ENCODE measurements around the gene TTLL5.
A peak's percentile ranks its signal among the peaks of the same experiment; 100 is the strongest.

TTLL5 gene, protein sequence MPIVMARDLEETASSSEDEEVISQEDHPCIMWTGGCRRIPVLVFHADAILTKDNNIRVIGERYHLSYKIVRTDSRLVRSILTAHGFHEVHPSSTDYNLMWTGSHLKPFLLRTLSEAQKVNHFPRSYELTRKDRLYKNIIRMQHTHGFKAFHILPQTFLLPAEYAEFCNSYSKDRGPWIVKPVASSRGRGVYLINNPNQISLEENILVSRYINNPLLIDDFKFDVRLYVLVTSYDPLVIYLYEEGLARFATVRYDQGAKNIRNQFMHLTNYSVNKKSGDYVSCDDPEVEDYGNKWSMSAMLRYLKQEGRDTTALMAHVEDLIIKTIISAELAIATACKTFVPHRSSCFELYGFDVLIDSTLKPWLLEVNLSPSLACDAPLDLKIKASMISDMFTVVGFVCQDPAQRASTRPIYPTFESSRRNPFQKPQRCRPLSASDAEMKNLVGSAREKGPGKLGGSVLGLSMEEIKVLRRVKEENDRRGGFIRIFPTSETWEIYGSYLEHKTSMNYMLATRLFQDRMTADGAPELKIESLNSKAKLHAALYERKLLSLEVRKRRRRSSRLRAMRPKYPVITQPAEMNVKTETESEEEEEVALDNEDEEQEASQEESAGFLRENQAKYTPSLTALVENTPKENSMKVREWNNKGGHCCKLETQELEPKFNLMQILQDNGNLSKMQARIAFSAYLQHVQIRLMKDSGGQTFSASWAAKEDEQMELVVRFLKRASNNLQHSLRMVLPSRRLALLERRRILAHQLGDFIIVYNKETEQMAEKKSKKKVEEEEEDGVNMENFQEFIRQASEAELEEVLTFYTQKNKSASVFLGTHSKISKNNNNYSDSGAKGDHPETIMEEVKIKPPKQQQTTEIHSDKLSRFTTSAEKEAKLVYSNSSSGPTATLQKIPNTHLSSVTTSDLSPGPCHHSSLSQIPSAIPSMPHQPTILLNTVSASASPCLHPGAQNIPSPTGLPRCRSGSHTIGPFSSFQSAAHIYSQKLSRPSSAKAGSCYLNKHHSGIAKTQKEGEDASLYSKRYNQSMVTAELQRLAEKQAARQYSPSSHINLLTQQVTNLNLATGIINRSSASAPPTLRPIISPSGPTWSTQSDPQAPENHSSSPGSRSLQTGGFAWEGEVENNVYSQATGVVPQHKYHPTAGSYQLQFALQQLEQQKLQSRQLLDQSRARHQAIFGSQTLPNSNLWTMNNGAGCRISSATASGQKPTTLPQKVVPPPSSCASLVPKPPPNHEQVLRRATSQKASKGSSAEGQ (N-terminal part only)

DNA sequence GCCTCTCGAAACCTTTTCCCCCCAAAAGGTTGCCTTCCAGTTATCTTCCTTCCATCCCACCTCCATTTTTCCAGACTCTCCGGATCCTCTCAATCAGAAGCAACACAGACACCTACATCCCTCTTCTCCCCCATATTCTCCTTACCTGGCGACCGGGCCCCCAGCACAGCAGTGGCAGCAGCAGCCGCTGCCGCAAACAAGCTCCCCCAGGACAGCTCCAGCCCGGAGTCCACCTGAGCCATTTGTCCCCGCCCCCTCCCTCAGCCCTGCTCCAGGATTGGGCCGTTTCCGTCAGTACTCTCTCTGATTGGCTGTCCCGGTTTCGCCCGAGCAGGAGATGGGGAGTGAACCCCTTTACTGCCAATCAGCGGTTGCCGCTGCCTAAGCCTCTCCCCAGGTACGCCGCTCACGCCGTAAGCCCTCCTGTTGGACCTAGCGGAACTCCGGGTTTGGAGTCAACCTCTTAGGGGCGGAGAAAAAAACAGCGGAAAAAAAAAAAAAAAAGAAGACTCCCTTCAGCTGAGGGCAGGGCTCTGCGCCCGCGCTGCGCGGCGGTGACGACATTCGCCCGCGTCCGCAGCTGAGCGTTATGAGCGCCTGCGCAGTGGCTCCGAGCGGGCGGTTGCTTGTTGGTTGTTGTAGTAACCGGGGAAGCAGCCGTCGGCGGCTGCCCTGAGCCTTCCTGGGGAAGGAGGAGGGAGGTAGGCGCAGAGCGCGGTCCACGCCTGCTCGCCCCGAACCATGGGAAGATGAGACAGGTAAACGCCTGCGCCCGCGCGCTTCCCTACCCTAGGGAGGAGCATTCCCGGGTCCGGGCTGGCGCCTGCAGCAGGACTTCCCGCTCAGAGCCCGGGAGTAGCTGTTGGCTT lies at the start of gene TTLL5, which contains the start of gene ERG28:
TSS of gene TTLL5 (plus strand) at position 617 of the 869 bp plus-strand sequence. CDS start 1,904 bp downstream, outside the sequence.
TSS of gene ERG28 (minus strand) at position 247 of the 869 bp plus-strand sequence. CDS start 3,374 bp downstream, outside the sequence.
- peak; percentile 96 for DNase-seq

DNA sequence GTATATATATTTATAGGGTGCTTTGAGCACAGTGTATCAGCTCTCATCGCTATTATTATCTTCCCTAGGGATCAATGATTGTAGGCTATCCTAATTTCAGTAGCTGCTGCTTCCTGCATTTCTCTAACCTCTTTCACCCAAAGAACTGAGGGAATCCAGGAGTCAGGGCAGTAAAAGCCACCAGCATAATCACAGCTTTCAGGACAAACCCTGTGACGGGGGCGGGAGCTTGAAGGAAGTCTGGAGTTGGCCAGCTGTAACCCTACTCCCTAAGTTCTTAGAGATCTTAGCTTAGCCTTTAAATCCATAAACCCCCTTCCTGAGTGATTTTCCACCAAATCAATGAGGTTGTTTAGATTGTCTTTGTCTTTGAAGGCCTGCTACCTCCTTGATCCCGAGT lies 48.9 kb upstream of the TTLL5 start:
- DNase-seq = no peak

DNA sequence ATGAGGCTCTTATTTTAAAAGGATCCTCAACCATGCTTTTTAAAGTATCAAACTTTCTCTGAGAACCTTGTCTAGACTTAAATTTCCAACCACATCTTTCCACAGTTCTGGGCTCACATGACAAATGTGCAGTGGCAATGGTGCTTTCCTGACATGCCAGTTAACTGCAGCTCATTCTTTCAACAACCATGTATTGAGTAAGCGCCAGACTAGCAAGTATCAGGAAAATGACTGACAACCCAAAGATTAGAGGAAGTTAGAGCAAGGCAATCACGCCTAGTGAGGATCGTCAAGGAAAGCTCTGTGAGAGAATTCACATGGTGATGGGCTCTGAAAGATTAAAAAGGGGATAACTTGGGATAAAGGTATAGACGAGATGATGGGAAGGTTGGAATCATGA lies 46.9 kb upstream of the TTLL5 start:
- no peak for DNase-seq

DNA sequence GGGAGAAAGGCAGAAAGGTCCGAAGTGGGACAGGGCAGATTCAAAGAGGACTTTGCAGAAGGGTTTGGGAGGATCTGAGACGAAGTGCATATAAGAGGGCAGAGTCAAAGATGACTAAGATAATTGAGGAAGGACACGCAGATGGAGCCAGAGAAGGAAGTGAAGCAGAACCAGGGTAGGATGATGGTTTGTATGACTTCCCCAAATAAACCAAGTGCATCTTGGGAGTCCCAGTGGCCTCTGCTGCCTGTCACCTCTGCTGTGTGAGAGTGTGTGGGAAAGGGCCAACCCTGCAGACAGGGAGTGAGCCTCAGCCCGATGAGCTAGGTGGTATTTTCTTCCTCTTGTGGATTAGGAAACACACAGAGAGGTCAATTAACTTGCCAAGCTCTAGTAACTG lies 45.8 kb upstream of the TTLL5 start:
- no peak for DNase-seq

DNA sequence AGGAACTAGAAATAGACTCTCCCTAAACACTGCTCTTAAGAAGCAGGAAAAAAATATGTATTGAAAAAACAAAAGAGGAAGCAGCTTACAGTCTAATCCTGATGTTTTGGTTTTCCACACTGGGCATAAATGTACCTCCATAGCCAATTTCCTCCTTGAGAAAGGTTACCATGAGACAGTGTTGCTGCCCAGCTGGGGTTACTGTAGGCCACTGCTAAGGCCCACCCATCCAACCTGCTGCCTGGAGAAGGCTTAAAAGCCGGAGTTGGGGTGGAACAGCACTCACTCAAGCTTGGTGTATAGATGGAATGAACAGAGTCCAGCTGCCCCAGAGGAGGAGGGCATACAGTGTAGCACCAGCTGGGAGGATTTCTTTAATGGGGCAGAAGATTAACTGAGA lies 41.5 kb upstream of the TTLL5 start:
- no peak for DNase-seq

DNA sequence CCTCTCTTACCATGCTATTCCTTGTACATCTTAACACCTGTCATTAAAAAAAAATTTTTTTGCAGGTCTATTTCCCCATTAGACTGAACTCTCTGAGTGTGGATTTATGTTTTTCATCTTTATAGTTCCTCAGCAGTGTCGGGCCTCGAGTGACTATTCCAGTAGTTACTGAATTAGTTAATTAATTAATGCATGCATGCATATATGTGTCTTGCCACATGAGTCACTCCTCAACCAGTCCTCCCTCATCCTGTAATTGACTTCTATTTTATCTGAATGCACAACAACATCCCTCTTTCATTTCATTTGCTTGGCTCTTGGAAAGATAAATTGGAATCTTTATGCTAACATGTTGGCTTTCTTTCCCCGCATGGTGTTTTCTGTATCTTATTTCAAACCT lies 36.0 kb upstream of the TTLL5 start:
- DNase-seq = no peak

DNA sequence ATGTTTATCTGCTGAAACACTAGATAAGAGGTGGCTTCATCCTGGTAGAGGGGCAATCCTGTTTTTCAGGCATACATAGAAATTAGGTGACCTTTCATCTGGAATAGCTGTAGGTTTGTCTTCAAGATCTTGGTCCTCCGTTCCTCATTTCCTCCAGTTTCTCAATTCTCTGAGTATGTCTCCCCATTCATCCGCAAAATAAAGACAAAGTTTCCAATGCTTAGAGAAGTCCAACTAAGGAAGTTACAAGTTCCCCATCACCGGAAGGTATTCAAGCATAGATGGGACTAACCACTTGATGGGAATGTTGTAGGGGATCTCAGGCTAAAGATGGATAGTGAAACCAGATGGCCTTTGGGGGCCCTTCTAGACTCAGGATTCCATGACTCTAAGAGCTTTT lies 34.6 kb upstream of the TTLL5 start:
- DNase-seq = no peak

DNA sequence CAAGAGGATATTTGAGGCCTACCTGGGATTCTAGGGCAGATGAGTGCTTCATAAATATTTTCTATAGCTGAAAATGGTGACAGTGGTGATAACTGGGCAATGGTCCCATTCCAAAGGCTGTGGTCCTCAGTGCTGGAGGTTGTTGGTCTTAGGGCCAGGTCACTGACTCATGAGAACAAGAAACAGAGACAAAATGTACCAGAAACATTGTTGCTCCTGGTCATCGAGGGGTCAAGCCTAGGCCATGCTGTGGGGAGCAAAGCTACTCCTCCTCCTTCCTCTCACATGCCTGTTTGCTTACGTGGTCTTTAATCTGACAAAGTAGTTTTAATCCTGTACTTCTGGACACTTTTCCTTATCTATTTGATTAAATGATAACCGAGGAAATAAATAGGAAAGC lies 34.2 kb upstream of the TTLL5 start:
- DNase-seq = no peak

DNA sequence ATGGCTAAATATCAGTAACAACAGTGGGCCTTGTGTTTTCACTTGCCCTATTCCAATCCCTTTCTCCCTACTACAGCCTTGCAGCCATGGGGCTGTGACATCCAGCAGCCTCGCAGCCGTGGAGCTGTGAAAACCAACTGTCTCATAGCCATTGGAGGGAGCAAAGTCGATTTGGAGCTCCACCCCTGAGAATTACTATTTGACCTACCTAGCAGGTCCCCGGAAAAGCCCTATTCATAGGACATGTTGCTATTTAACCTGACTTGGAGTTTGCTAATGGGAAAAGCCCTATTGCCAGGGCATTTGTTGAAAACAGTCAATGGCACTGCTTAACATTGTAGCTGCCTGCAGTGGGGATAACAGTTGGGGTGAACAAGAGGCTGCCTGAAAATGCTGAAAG lies 33.6 kb upstream of the TTLL5 start:
- no peak for DNase-seq

DNA sequence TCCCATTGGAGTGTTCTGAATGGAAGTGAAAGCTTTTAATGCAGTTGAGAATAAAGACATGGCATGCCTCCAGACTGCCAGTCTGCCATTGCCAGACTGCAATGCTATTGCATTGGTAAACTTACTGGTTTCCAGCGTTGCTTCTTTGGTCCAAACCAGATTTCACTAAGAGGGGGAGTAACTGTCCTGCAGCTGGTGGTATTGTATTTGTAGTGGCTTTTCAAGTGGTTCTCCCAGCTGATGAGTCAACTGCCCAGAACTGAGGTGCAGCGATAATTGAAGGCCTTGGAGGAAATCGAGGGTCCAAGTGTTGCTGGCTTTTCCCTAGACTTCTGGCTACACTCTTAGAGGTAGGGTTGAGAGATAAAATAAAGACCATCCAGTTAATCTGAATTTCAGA lies 32.2 kb upstream of the TTLL5 start:
- DNase-seq = no peak

DNA sequence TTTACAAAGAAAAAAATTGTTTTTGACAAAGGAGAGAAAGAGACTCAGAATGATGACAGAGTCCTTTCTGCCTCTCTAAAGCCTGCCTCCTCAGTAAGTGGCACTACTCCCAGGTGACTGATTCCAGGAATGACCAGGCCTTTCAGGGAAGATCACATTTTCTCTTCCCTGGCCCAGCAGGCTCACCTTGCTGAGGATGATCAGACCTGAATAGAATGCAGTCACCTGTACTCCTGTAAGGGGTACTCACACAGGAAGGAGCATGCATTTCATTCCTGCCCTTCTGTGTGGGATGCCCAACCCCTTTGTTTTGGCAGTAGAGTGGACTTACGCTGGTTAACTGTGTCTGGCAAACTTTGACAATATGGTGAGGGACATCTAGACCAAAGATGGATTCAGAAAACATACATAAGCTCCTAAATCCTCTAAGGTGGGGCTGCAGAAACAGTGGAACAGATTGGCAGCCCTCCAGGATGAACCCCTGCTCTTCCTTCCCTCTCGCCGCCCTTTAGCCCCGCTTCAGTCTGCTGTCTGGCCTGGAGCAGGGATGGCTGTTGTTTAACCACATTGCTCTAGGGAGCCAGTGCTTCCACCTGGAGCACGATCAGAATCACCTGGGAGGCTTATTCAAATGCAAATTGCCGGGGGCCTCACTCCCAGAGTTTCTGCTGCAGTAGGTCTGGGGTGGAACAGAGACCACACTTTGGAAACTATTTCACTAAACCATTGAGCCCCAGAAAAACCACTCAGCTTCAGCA lies 30.2 kb upstream of the TTLL5 start:
- no peak for DNase-seq

DNA sequence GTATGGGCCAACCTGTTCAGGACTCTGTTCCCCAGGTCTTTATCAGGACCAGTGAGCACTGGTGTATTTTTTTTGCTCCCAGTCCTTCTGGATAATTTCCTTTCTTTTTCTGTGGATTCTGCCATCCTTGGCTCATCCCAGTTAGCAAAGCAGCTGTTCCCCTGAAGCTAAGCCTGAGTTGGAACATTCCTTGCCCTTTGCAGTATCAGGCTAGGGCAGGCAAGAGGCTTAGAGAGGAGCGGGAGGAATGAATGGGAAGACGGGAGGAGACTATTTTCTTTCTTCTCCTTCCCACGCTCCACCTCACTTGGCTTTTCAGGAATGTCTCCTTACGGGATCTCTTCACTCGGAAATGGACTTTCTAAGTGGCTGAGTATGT lies 29.6 kb upstream of the TTLL5 start:
- no peak for DNase-seq

DNA sequence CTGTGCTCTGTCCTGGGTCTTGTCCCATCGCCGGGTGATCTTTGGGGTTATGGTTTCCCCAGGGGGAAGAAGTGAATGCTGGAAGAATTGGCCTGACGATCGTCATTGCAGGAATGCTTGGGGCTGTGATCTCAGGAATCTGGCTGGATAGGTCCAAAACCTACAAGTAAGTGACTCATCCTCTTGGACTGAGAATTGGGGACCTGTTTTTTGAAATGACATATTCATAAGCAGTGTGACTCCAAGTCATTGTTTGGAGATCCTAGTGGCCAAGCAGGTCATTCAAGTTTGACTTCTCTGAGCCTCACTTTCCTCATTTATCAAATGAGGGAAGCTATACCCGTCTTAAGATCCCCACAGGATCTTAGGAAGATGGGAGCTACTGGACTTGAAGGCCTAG lies 26.2 kb upstream of the TTLL5 start:
- no peak for DNase-seq

DNA sequence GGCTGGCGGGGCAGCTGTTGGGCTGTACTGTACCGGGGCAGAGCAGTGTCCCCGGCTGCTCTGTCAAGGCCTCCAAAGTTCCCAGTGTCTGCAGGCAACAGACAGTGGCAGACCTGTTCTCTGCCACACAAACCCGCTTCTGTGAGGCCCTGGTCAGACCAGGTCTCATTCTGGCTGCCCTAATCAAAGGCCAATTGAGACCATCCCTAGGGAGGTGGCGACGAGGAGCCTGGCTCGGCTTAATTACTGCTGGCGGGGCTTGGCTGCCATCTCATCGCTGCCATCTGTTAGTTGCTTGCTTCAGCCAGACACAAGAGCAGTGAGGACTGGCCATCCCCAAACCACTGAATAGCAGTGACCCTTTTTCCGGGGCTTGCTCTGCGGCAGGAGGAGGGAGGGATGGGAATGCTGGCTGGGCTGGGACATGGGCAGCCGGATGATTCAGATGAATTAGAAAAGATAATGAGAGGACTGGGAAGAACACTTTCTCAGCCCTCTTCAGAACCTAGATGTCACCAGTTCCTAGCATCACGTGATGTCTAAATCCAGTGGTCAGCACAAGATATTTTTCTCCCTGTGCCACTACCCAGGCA lies 24.9 kb upstream of the TTLL5 start:
- no peak for DNase-seq

DNA sequence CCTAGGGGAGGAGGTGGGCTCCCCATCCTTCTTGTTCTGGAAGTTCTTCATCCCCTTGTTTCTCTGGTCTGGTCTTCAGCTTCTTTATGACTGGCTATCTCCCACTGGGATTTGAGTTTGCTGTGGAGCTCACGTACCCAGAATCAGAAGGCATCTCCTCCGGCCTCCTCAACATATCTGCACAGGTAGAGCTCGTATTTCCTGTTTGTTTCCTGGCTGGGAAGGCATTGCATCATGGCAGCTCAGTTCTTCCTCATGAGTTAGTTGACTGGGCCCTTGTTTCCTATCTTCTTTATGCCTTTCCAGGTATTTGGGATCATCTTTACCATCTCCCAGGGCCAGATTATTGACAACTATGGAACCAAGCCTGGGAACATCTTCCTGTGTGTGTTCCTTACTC lies 20.2 kb upstream of the TTLL5 start:
- no peak for DNase-seq

DNA sequence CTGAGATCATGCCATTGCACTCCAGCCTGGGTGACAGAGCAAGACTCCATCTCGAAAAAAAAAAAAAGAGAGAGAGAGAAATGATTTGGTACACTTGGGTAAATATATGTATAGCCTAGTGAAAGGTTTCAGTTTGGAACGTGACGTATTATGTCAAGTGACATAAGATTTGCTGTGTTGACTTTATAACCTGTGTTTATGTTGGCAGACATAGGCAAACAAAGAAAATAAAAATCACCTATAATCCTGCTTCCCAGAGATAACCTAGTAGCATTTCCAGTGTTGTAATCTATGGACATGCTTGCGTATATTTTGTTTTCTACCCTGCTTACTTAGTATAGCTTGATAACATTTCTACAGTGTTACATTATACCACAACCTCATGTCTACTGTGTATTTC lies 17.1 kb upstream of the TTLL5 start:
- no peak for DNase-seq

DNA sequence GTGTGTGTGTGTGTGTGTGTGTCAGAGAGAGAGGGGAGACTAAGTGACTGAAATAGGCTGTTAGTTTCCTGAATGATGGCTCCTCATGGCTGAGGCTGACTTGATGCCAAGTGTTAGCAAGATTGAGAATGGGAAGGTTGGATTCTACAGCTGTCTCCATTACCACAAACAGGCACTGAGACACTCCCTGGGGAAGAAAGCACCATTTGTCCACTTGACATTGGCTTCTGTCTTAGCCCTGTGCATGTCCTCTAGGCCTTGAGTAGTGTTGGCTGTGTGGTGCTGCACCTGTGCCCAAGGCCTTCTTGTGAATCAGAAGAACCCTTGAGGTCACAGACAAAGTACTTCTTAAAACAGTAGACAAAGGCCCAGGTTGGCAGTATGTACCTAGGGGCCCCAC lies 16.0 kb upstream of the TTLL5 start:
- no peak for DNase-seq

DNA sequence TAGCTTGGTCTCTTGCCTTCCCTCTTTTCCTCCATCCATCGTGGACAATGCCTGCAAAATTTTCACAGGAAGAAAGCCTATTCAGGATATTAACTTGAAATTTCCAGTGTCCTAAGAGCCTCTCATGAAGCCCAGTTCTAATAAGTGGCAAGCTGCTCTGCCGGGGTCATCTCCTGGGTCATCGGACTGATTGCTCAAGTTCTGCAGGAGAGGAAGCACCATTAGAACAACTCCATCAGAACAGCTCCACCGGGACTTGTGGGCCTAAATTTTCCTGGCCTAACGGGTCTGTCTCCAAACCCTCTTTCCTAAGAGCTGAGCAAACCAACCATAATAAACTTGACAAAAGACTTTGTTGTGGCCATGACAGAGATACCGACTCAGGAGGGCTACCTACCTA lies 14.3 kb upstream of the TTLL5 start:
- DNase-seq = no peak

DNA sequence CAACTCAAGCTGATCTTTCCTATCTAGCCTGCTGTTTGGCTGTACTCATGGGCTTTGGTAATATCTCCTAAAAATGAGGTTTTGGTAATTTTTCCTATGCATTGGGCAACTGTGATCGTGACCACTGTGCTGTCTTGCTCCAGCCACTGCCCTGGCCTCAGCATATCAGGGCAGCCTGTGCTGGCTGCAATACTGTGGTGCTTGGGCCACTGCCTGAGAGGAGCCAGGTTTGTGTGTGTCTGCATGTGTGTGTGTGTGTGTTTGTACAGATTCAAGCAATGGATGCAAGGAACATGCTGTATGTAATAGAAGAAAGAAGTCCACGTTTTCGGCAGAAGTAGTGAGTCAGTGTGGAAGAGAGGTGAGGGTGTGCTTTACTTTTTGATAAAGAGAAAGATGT lies 13.4 kb upstream of the TTLL5 start:
- no peak for DNase-seq

DNA sequence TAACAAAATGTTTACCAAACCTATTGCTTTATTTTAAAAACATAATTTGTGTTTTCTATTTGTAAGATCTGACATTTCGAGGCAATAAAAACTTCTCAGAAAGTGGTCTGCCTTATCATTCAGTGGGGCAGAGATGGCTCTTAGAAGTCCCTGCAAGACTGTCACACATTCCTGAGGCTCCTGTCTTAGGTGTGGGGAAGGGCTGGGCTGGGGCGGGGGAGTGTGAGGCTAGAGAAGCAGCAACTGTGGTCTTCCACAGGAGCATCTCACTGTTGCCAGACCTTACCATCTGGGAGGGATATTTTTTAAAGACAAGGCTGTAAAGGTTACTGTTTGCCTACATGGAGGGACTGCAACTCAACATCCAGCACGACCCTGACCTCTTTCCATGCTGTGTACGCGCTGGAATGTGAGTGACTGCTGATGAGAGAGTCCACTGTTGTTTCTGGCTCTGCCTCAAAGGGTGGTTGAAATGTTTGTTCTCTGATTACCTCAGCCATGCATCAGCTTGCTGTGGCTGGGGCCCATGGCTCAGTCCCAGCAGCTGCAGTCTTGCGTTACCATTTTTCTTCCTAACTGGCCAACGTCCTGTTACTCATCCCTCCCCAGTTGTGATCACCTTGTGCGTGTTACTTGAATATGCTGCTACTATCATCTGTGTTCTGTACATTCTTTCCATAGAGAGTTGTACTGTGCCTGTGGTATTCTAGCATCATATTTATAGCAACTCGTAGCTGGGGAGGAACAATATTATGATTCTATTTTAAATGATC lies 12.8 kb upstream of the TTLL5 start:
- no peak for DNase-seq

Data from activated effector memory CD4-positive, alpha-beta T cell treated with Interleukin-2 at 50 U/mL for 16 hours (primary cell).